GM19438 (cell line): Measurements from ENCODE around the gene BRSK2.
"Not testable (repeated sequence)": the region's sequence is repeated elsewhere in the genome, so short reads cannot be mapped to it uniquely, and the experiment has no call there.

Source experiments
- ATAC-seq: cut with Tn5 transposase; IDR thresholded peaks from one replicate; pipeline ENCODE4 v1.9.1; 2021; ENCODE audit warnings: low read depth; ENCODE audit not compliant: unreplicated experiment

Gene BRSK2

DNA sequence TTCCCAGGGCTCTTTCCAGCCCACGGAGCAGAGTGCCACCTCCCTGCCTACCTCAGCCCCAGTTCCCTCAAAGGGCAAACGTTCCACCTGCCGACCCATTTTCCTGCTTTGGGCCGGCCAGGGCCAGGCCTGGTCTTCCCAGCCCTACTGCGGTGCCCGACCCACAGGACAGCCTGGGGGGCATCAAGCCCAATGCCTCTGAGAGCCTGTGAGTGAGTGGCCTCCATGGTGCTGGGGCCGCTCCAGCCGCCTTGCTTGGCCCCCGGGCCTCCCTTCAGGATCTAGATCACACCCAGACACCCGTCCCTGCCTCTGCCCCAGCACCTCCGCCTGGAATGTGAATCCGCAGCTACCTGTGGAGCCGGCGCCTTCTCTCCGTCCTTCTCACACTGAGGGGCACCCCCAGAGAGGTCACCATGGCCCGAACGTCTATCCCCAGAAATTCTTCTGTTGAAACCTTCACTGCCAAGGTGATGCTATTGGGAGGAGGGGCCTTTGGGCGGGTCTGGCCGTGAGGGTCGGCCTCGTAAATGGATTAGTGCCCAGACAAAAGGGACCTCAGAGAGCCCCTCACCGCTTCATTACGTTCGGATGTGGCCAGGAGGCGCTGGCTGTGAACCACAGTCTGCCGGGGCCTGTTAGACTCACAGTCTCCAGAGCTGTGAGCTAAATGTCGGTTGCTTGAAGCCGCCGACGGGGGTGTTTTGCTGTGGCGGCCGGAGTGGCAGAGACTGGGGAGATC is 36.2 kb upstream of the BRSK2 start:
- no peak for ATAC-seq

DNA sequence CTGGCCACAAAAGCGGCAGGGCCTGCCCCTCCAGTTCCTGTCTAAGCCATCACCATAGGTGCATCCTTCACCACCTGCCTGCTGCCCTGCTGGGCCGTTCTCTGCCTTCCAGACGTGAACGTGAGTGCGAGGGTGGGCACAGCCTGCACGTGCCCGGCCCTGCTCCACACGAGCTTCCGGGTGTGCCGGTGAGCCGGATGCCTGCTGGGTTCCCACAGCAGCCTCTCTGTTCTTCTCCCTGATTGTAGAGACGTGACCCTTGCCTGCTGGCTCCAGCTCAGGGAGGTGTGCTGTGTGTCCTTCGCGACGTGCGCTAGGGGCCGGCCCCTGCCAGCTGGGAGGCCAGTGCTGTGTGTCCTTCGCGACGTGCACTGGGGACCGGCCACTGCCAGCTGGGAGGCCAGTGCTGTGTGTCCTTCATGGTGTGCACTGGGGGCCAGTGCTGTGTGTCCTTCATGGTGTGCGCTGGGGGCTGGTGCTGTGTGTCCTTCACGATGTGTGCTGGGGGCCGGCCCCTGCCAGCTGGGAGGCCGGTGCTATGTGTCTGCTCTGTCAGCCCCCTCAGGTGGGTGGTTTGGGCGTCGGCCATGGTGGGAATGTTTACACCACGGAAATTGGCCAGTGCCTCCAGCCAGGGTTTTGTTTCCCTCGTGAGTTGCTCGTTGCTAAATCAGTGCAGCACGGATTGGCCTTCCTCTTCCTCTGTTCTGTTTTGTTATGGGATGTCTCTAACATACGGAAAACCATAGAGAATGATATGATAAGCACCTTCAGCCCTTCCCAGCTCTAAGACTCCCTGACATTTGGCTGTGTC is 35.4 kb upstream of the BRSK2 start:
- ATAC-seq, result no peak

- no peak for ATAC-seq
These were observed 33.7 kb upstream of the BRSK2 start for GRCh38 chr11:1356007-1356435.

GRCh38 chr11:1356478-1356960 is 33.2 kb upstream of the BRSK2 start:
- ATAC-seq, result no peak

- no peak for ATAC-seq
These were observed 31.4 kb upstream of the BRSK2 start for GRCh38 chr11:1358286-1358685.

GRCh38 chr11:1358931-1359330 is 30.8 kb upstream of the BRSK2 start:
- not testable (repeated sequence) for ATAC-seq

DNA sequence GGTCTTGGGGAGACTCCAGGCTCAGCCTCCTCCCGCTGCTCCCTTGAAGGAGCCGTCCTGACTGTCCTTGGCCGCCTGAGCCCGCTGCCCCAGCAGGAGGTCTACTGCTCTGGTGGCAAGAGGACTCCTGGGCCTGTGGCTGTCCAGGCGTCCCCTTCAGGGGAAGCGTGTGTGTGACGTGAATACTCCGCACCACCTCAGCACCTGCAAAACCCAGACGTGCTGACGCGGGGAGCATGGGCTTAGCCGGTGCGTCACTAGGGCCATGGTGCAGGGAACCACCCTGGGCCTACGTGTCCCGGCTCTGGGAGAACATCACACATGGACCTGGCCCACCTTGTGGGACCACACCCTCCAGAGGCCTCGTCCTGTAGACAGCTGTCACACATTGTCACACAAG is 30.2 kb upstream of the BRSK2 start:
- no peak for ATAC-seq

- no peak for ATAC-seq
These were observed 29.4 kb upstream of the BRSK2 start for GRCh38 chr11:1360181-1360834.

GRCh38 chr11:1360835-1361357 is 28.8 kb upstream of the BRSK2 start:
- ATAC-seq, result no peak

DNA sequence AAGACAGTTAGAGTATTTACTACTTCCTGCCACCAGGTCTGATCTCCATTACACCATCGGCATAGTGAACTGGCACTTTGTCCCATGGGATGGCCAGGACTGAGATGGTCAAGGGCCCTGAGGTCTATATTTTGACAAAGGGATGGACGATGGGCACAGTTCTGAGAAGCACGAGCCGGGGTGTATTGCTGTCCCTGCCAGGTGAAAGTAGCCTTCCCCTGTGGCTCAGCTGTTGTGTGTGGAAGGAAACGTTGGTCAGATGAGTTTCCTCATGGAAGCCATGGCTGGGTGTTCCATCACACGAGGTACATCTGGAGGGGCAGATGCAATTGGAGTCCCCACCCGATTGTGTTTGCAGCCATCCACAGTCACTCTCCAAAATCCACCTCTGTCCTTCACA is 27.9 kb upstream of the BRSK2 start:
- no peak for ATAC-seq

DNA sequence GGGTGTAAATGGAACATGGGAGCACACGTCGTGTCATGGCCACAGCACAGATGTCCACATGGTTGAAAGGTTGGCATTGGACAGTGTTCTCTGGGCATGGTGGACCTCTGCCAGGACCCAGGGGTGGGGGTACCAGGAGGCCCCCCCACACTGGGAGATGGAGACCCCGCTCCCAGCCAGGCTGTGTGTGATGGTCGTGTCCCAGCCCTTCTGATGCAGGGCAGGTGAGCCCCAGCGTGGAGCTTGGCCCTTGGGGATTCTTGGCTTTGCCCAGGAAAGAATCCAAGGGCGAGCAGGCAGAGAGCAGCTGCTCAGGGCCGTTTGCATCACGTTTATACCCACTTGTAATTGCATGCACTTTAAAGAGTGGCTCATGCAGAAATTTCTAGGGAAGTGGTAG is 22.0 kb upstream of the BRSK2 start:
- ATAC-seq, result no peak

DNA sequence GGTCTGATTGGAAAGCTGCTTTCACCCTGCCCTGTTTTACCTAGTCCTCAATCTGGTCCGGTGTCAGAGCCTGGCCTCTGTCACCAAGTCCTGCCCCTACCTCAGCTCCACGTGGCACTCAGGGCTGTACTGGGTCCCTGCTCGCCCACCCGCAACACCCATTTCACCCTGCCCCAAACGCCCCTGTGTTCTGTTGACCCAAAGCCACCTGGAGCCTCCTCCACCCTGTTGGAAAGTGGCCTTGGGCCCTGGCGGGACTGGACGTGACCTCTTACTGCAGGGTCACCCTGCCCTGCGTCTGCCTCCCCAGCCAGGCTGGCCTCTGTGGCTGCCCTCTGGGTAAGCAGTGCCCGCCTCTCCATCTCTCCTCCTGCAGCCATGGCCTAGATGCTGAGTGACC is 21.5 kb upstream of the BRSK2 start:
- no peak for ATAC-seq

- no peak for ATAC-seq
These were observed 20.8 kb upstream of the BRSK2 start for GRCh38 chr11:1368966-1369365.

DNA sequence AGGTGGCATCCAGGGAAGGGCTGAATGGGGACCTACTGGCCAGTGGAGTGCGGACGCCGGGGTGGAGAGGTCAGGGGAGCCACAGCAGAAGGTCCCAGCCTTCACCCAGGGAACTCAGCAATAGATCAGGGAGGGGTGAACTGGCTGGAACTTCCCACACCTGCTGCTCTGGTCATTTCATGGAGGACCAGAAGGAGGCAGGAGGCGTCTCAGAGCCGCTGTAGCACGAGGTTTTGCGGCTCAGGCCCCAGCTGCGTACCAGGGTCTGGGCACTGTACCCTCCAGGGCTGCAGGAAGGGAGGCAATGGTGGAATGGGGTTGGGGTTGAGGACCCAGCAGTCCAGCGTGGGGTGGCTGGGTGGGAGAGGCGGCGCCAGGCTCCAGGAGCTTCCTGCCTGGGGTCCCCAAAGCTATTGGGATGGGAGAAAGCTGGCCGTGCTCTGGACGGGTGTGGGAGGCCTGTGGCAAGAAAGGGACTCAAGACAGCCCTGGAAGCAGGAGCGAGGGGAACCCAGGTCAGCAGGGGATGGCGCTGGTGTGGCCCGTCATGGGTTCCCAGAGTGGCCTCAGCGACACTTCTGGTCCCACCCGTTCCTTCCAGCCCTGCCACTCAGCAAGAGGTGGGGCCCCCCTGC is 20.2 kb upstream of the BRSK2 start:
- ATAC-seq, result no peak

GRCh38 chr11:1370186-1371025 is 19.3 kb upstream of the BRSK2 start:
- no peak for ATAC-seq

GRCh38 chr11:1371026-1371325 is 18.8 kb upstream of the BRSK2 start:
- ATAC-seq, result no peak

DNA sequence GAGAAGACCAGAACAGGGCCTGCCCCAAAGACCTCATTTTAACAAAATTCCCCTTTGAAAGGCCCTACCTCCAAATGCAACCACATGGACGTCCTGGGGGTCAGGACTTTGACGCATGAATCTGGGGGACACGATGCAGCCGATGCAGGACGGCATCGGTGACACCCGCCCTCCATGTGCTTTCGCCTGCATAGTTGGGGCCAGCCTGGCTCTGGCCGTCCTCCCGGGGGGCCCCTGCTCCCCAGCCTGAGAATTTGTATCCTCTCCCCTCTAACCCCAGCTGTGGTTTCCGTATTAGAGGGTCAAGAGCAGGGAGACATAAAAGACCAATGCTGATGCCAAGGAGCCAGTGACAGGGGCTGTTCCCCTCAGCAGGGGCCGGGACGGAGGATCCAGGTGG is 18.4 kb upstream of the BRSK2 start:
- no peak for ATAC-seq

DNA sequence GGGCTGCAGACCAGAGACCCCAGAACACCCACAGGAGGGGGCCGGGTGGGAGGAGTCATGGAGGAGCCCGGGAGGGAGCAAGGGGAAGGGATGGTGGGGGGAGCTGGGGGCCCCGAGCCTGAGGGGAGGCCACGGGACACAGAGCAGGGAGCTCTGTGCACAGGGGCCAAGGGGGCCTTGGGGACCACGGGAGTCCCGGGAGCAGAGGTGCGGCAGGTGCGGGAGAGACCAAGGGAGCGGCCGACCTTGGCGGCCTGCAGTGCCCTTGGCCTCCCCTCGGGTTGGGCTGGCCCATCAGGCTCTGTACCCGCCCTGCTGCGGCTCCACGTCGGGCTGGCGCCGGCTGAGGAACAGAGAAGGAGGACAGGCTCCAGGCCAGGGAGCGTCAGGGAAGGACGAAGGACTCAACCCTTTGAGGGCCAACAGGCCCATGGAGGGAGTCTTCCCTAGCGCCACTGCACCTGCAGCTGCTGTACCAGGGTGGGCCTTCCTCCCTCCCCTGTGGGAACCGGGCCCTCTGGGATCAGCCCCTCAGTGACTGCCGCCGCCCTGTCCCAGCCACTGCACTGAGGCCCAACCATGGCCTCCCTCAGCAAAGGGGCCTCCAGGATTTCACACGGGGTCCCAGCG is 17.8 kb upstream of the BRSK2 start:
- no peak for ATAC-seq

GRCh38 chr11:1372660-1373059 is 17.1 kb upstream of the BRSK2 start:
- ATAC-seq, result no peak
